Activated CD4-positive, CD25-positive, alpha-beta regulatory T cell (primary cell): Measurements from ENCODE around the gene DAPK1.

Experiments
- DNase-seq, 4 experiments: peaks; one replicate each; lab custom pipeline; 2025; lab: John Stamatoyannopoulos, UW

The DAPK1 gene

DNA sequence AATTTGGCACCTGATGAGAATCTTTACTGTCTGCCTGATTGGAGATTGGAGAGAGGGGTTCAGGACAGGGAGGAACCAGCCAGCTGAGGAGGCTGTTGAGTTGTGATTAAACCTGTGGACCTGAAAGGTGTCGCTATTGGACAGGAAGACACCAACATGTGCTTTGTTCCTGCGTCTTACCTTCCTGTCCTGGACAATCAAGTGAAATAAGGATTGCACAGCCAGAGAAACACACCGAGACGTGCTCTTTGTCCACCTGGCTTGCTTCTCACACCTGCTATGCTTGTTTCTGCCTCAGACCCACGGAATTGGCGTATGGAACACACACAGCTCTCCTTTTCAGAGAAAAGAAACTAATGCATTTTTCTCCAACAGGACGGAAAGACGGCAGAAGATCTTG lies 170.6 kb downstream of the DAPK1 start:
- no peak for DNase-seq

- DNase-seq: no peak
These were observed 171.1 kb downstream of the DAPK1 start for GRCh38 chr9:87668722-87669121.

DNA sequence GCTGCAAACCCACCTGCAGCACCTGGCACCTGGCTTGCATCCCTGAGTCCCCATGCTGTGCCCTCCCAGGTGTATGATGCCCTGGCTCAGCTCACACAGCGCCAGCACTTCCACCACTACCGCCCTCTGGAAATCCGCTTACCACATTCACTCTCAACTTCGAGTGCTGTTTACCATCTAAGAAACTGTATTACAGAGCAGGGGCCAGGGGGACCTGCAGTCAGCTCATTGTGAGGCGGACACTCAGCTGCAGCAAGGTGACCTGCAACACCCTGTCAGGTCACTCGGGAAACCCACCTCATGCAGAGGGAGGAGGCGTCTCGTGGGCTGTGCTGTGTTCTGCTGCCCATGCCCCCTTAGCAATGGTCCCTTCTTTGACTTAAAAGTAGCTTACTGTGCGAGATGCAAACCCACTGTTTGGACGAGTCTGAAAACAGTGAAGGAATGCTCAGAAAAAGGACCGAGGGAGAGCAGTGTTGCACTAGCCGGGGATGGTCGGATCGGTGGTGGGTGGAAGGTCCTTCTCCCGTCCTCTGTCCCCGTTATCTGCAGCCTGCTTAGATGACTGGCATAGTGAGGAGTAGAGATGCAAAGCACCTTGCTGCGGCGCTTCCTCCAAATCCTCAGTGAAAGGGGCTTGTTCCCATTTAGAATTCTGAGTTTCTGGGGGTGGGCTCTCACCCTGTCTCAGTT lies 173.1 kb downstream of the DAPK1 start:
- DNase-seq: no peak

DNA sequence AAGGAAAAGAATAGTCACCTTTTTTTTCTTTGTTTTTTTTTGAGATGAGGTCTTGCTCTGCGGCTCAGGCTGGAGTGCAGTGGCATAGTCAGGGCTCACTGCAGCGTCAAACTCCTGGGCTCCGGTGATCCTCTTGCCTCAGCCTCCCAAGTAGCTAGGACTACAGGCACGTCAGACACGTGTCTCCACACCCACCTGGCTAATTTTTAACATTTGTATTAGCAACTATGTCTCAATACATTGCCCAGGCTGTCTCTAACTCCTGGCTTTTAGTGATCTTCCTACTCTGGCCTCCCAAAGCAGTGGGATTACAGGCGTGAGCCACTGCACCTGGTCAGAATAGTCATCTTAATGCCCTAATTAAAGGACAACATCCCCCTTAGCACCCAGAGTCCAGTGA lies 173.8 kb downstream of the DAPK1 start:
- DNase-seq: no peak

GRCh38 chr9:87671925-87672324 lies 174.3 kb downstream of the DAPK1 start:
- DNase-seq: no peak

DNA sequence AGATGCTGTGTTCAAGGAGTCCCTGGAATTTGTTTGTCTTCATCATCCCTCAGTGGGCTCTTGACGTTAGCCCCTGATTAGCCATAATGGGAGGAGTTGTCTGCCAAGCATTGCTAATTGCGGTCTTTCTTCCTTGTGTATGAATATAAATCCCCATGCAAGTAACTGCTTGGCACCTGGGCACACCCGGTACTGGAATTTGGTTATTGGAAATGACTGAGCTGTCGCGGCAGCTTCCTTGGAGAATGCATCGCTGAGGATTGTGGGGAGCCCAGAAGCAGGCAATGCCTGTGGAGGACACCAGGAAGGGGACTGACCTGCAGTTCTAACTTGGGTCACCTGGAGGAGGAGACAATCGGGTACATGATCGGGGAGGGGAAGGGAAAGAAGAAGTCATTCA lies 174.9 kb downstream of the DAPK1 start:
- no peak for DNase-seq

- no peak for DNase-seq
These were observed 175.9 kb downstream of the DAPK1 start for GRCh38 chr9:87673446-87674120.

- DNase-seq: no peak
These were observed 177.1 kb downstream of the DAPK1 start for GRCh38 chr9:87674565-87675299.

DNA sequence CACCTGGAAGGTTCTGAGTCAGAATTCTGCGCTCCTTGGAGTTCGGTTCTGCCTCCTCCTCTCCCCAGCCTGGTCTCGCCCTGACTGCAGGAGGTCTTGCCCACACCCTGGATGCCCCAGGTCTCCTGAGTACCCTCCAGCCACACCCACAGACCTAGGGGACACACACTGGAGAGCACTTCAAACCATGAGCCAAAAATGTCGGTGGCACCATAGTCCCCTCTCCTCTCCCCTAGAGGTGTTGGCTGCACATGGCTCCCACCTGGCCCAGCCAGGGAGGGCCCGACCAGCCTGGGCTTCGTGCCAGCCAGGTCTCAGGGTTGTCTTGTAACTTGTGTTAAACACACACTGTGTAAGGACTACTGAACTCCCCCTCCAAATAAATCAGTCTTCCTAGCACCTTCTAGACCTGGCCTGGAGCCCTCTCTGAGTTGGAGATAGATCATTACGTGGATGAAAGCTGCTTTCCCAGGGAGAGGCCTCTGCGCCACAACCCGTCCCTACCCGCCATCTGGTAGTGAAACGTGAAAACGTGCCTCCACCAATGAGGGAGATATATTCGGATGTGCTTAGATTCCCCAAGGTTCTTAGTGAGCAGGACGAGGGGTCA lies 178.3 kb downstream of the DAPK1 start:
- DNase-seq: no peak

DNA sequence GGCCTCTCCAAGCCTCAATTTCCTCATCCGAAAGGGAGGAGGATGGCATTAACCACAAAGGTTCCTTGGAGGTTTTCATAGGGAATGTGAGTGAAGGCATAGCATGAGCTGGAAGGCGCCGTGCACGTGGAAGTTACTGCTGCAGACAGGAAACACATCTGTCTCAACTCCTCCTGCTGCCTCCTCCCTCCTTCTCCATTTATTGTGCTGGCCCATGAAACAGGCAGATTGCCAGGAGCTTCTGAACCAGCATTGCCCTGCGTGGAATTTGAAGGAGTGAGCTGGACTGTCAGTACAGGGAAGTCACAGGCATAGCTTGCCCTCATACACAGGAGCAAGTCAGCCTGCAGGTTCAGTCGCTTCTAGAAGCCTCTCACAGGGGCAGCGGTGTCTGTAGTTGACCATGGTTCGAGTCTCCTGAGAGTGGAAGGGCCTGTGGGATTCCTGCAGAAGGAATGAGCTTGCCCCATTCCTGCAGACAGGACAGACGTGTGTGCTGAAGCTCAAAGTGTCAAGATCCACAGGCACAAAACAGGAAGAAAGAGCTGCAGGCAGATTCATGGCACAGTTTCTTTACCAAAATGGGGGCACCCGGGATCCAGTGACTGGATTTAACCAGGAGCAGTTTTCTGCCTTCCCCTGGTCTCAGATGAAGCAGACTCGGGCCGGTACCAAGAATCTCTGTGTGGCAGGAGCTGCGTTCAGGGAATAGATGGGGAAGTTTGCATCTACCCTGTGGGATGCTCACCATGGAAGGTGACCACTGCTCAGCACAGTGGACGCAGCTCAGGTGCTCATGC lies 179.5 kb downstream of the DAPK1 start:
- no peak for DNase-seq

GRCh38 chr9:87677776-87678587 lies 180.3 kb downstream of the DAPK1 start:
- DNase-seq: no peak

DNA sequence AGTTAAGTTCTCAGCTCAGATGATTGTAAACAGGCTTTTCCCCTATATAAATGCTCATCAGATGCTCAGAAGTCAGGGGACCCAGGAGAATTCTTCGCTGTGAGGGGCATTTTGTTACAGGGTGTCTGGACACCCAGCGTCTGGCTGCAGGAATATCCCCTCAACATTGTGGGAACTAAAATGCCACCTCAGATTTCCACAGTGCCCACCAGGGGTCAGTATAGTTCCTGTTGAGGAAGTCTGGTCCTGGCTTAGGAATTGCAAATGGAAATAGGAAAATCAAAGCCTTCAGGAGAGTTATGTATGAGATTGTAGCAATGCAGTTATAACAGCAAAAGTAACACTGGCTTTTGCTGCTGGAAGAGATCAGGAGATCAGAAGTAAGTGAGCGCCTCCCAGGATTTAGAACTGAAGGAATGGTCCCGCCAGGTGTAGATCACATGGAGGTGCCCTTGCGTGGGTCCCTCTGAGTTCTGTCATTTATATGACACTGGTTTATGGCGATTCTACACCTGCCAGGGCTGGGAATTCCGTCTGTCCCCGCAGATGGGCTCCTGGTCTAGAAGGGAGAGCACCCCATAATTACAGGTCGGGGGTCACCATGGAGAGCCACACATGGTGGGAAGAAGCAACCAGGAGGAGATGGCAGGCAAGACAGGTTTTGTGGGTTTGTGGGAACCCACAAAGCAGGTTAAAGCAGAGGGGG lies 181.1 kb downstream of the DAPK1 start:
- no peak for DNase-seq

- no peak for DNase-seq
These were observed 183.8 kb downstream of the DAPK1 start for GRCh38 chr9:87681271-87682061.

DNA sequence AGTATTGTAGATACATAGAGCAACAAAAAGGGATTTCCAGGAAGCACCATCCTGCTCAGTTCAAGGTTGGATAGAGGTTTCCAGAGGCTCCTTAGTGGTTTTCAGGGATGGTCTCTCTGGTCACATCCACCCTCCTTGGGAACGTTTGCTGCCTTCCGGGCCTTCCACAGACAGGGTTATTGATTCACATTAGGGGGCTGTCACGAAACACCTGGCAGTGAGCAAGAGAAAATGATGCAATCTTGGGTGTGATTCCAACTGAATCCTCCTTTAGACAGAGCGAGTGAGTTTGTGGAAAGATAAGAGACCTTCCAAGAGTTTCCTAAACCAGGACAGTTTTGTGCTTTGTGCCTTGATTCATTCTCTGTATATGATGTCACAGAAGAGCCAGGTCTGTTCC lies 184.4 kb downstream of the DAPK1 start:
- DNase-seq: no peak

- no peak for DNase-seq
These were observed 185.0 kb downstream of the DAPK1 start for GRCh38 chr9:87682618-87683017.

DNA sequence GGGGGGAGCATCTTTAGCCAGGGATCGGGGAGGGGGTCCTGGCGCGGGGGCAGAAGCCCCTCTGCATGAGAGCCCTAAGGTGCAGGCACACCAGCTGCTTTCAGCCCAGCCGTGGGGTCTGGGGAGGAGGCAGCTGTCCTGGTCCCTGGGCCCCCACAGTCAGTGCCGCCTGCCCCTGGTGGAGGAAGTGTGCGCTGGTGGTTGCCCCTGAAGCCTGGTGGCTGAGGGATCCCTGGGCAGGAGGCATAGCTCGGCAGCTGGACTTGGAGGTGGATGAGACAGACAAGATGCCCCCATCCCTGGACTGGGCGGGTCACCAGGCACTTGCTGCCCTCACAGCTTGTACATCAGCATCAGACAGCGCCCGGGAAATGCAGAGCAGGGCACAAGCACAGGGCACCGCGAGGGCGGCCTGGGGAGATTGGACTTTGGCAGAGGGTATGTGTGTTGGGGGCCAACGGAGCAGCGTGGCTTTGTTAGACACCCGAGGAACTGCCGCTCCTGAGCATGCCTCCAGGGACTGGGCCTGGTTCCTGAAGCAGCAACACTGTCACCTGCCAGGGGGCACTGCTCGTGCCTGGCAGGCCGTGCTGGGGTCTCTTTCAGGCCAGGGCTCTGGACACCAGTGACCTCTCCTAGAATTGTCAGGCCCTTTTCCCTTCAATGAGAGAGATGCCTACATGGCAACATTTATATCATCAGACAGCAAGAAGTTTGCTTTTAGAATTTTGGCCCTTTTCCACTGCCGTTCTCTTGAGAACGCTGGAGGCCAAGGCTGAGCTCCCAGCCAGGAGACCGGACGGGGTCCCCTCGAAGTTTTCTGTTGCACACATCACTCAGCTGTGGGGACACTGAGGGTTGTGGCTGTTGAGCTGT lies 186.3 kb downstream of the DAPK1 start:
- DNase-seq: no peak

- no peak for DNase-seq
These were observed 187.1 kb downstream of the DAPK1 start for GRCh38 chr9:87684627-87685219.

DNA sequence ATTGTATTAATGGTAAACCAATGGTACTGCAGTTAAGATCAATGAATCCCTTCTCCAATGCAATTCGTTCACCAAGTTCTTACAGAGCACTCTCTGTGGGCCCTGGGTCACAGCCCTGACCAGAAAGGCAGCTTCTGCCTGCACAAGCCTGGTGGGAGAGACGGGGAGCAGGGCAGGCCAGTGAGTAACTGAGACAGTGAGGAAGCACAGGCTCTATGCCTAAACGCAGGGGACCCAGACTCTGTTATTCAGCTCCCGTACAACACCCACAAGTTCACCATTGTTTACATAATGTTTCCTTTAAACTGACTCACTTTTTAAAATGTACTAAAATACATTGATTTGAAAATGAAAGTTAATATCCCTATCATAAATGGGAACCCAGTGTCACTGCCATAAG lies 187.8 kb downstream of the DAPK1 start:
- no peak for DNase-seq
